GM18507 (cell line): ENCODE results near the gene TNNI2.
"Not testable (repeated sequence)": the region's sequence is repeated elsewhere in the genome, so short reads cannot be mapped to it uniquely, and the experiment has no call there.

Source experiments
- DNase-seq: peaks from one replicate; pipeline ENCODE4 v3.0.0; 2011; ENCODE audit warnings: low read depth; ENCODE audit not compliant: insufficient read length; ENCODE audit errors: extremely low spot score
- FAIRE-seq: peaks from 2 replicates; lab custom pipeline; 2011; peaks lifted over from hg19 to GRCh38; lab: Jason Lieb, UNC

Gene TNNI2

GRCh38 chr11:1879941-1880720 is 41.4 kb downstream of the TNNI2 start:
- DNase-seq (no peak), FAIRE-seq (no peak)

- no peak for FAIRE-seq
Observed at GRCh38 chr11:1880746-1881441, 42.1 kb downstream of the TNNI2 start.

GRCh38 chr11:1881442-1882264 is 42.9 kb downstream of the TNNI2 start:
- FAIRE-seq (no peak), DNase-seq (no peak)

More at GRCh38 chr11:1880746-1881441, 42.1 kb downstream of the TNNI2 start:
- DNase-seq: no peak

- DNase-seq (peak; percentile 76), FAIRE-seq (peak; percentile 42)
Observed at GRCh38 chr11:1882265-1883238, 43.8 kb downstream of the TNNI2 start.

- FAIRE-seq: no peak
Observed at GRCh38 chr11:1883346-1884302, 44.8 kb downstream of the TNNI2 start.

GRCh38 chr11:1884303-1884700 is 45.5 kb downstream of the TNNI2 start:
- DNase-seq (no peak), FAIRE-seq (no peak)

More at GRCh38 chr11:1883346-1884302, 44.8 kb downstream of the TNNI2 start:
- DNase-seq: no peak

- not testable (repeated sequence) for DNase-seq, FAIRE-seq
Observed at GRCh38 chr11:1886551-1886950, 47.8 kb downstream of the TNNI2 start.

- no peak for FAIRE-seq
- DNase-seq: no peak
Observed at GRCh38 chr11:1887451-1888346, 48.9 kb downstream of the TNNI2 start.

- no peak for DNase-seq
- no peak for FAIRE-seq
Observed at GRCh38 chr11:1888347-1888753, 49.6 kb downstream of the TNNI2 start.

GRCh38 chr11:1888811-1889210 is 50.0 kb downstream of the TNNI2 start:
- FAIRE-seq (no peak), DNase-seq (no peak)

- FAIRE-seq (no peak), DNase-seq (no peak)
Observed at GRCh38 chr11:1889224-1889930, 50.6 kb downstream of the TNNI2 start.

- DNase-seq: no peak
- no peak for FAIRE-seq
Observed at GRCh38 chr11:1889941-1890855, 51.4 kb downstream of the TNNI2 start.
